ENCODE results near the gene CNKSR3.

CNKSR3 gene

DNA sequence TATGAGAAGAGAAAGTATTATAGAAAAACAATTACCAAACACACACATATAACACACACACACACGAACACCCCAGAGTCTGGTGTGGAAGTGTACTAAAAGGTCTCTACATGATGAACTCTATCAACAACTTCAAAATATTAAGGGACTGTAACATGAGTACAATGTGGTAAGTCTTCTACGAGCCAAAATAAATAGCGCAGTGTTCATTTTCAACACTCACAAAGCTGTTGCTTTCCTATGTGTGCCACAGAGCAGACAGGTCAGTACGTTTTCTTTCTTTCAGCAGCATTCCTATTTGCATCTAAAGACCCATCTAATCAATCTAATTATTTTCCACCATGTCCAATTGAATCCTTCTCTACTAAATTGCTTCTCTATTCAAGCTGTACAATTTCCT is 12.1 kb upstream of the CNKSR3 start:
- H2AFZ ChIP-seq (ENCODE audit: low read depth, low read length): no peak overlapping the region
- DNase-seq: no peak
- no peaks in the 10 kb centered on the region for H3K27me3 ChIP-seq (ENCODE audit: insufficient read depth, low read length, poor library complexity)
- H4K20me1 ChIP-seq (ENCODE audit: insufficient read depth, low read length): no peaks in the 10 kb centered on the region
- no peaks in the 10 kb centered on the region for H3K4me1 ChIP-seq (ENCODE audit: insufficient read depth, low read length)
- no peaks in the 10 kb centered on the region for H3K9me3 ChIP-seq (ENCODE audit: insufficient read depth, low read length, severe bottlenecking)
- H3K9ac ChIP-seq (ENCODE audit: low read depth, low read length): no peak overlapping the region
- H3K36me3 ChIP-seq (ENCODE audit: insufficient read depth, low read length): no peaks in the 10 kb centered on the region
- ATAC-seq (ENCODE audit: insufficient read depth, low read depth): no peak
- H3K27ac ChIP-seq (ENCODE audit: low read length): no peak overlapping the region
- no peak for TF ChIP-seq EZH2 (IDR thresholded peaks at IDR 0.05; ENCODE audit: borderline replicate concordance, low read depth, low read length, severe bottlenecking)
- TF ChIP-seq, protein P1, sequence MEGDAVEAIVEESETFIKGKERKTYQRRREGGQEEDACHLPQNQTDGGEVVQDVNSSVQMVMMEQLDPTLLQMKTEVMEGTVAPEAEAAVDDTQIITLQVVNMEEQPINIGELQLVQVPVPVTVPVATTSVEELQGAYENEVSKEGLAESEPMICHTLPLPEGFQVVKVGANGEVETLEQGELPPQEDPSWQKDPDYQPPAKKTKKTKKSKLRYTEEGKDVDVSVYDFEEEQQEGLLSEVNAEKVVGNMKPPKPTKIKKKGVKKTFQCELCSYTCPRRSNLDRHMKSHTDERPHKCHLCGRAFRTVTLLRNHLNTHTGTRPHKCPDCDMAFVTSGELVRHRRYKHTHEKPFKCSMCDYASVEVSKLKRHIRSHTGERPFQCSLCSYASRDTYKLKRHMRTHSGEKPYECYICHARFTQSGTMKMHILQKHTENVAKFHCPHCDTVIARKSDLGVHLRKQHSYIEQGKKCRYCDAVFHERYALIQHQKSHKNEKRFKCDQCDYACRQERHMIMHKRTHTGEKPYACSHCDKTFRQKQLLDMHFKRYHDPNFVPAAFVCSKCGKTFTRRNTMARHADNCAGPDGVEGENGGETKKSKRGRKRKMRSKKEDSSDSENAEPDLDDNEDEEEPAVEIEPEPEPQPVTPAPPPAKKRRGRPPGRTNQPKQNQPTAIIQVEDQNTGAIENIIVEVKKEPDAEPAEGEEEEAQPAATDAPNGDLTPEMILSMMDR (IDR thresholded peaks at IDR 0.05; ENCODE audit: borderline replicate concordance, extremely low read depth, low read length, poor library complexity, severe bottlenecking): no peak
- H3K79me2 ChIP-seq (ENCODE audit: insufficient read depth, low read length): no peaks in the 10 kb centered on the region
- H3K4me3 ChIP-seq (ENCODE audit: low read depth in 1 of 2, low read length in 2 of 2): no peak overlapping the region
- no peak overlapping the region for H3K4me2 ChIP-seq (ENCODE audit: insufficient read depth, low read length)

DNA sequence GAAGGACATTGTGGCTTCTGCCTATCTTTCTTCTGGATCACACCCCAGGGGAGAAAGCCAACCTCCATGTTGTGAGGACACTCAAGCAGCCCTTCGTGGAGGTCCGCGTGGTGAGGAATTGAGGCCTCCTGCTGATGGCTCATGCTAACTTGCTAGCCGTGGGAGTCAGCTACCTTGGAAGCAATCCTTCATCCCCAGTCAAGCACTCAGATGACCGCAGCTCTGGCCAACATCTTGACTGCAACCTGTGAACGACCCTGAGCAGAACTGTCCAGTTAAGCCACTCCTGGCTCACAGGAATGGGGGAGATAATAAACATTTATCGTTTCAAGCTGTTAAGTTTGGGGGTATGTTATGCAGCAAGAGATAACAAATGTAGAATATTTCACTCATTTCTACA is 10.9 kb upstream of the CNKSR3 start:
- H3K9ac ChIP-seq (ENCODE audit: low read depth, low read length): no peak overlapping the region
- TF ChIP-seq, protein P1 (IDR thresholded peaks at IDR 0.05; ENCODE audit: borderline replicate concordance, extremely low read depth, low read length, poor library complexity, severe bottlenecking): no peak
- TF ChIP-seq EZH2 (IDR thresholded peaks at IDR 0.05; ENCODE audit: borderline replicate concordance, low read depth, low read length, severe bottlenecking): no peak
- ATAC-seq (ENCODE audit: insufficient read depth, low read depth) (no peak), DNase-seq (no peak)
- H3K4me3 ChIP-seq (ENCODE audit: low read depth in 1 of 2, low read length in 2 of 2): no peak overlapping the region
- H2AFZ ChIP-seq (ENCODE audit: low read depth, low read length): no peak overlapping the region
- H3K4me2 ChIP-seq (ENCODE audit: insufficient read depth, low read length): no peak overlapping the region
- no peak overlapping the region for H3K27ac ChIP-seq (ENCODE audit: low read length)
- H3K9me3 ChIP-seq (ENCODE audit: insufficient read depth, low read length, severe bottlenecking): no peaks in the 10 kb centered on the region
- no peaks in the 10 kb centered on the region for H3K36me3 ChIP-seq (ENCODE audit: insufficient read depth, low read length)
- H3K27me3 ChIP-seq (ENCODE audit: insufficient read depth, low read length, poor library complexity): no peaks in the 10 kb centered on the region
- H4K20me1 ChIP-seq (ENCODE audit: insufficient read depth, low read length): no peaks in the 10 kb centered on the region
- no peaks in the 10 kb centered on the region for H3K4me1 ChIP-seq (ENCODE audit: insufficient read depth, low read length)
- H3K79me2 ChIP-seq (ENCODE audit: insufficient read depth, low read length): no peaks in the 10 kb centered on the region

DNA sequence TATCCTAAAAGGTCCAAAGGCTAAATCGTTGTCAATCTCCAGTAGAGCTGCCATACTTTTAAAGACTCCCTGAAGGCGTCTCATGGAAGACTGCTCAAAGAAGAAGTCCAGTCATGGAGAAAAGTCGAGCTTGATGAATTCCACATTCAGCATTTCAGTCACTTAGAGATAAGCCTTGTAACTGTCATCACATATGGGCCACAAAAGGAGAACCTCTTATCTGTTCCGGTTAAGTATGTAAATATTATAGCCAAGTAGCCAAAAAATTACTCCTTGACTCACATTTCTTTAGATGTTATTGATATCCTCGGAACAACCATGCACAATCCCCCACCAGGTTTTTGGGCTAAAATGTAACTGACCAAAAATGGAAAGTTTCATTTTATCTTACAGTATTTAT is 9.8 kb upstream of the CNKSR3 start:
- H4K20me1 ChIP-seq (ENCODE audit: insufficient read depth, low read length): no peaks in the 10 kb centered on the region
- H3K79me2 ChIP-seq (ENCODE audit: insufficient read depth, low read length): no peaks in the 10 kb centered on the region
- H3K27me3 ChIP-seq (ENCODE audit: insufficient read depth, low read length, poor library complexity): no peaks in the 10 kb centered on the region
- no peaks in the 10 kb centered on the region for H3K4me1 ChIP-seq (ENCODE audit: insufficient read depth, low read length)
- no peaks in the 10 kb centered on the region for H3K9me3 ChIP-seq (ENCODE audit: insufficient read depth, low read length, severe bottlenecking)
- DNase-seq (no peak), ATAC-seq (ENCODE audit: insufficient read depth, low read depth) (no peak)
- no peak for TF ChIP-seq EZH2 (IDR thresholded peaks at IDR 0.05; ENCODE audit: borderline replicate concordance, low read depth, low read length, severe bottlenecking)
- TF ChIP-seq, protein P1 (IDR thresholded peaks at IDR 0.05; ENCODE audit: borderline replicate concordance, extremely low read depth, low read length, poor library complexity, severe bottlenecking): no peak
- no peaks in the 10 kb centered on the region for H3K36me3 ChIP-seq (ENCODE audit: insufficient read depth, low read length)
- H3K4me2 ChIP-seq (ENCODE audit: insufficient read depth, low read length): no peak overlapping the region
- H2AFZ ChIP-seq (ENCODE audit: low read depth, low read length): no peak overlapping the region
- H3K27ac ChIP-seq (ENCODE audit: low read length): no peak overlapping the region
- no peak overlapping the region for H3K9ac ChIP-seq (ENCODE audit: low read depth, low read length)
- no peak overlapping the region for H3K4me3 ChIP-seq (ENCODE audit: low read depth in 1 of 2, low read length in 2 of 2)

DNA sequence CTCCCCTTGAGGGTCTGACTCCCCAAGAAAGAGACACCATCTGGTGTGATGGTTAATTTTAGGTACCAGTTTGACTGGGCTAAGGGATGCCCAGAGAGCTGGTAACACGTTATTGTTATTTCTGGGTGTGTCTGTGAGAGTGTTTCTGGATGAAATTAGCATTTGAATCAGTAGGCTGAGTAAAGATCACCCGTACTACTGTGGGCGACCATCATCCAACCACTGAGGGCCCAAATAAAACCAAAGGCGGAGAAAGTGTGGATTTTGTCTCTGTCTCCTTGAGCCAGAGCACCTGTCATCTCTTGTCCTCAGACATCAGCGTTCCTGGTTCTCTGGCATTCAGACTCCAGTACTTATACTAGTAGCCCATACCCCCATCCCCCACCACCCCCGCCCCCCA is 7.9 kb upstream of the CNKSR3 start:
- Histone ChIP-seq H3K79me2 (ENCODE audit: insufficient read depth, low read length) (no peaks in the 10 kb centered on the region), H4K20me1 (ENCODE audit: insufficient read depth, low read length) (no peaks in the 10 kb centered on the region), H3K4me3 (ENCODE audit: low read depth in 1 of 2, low read length in 2 of 2) (no peak overlapping the region), H3K27ac (ENCODE audit: low read length) (no peak overlapping the region), H3K9me3 (ENCODE audit: insufficient read depth, low read length, severe bottlenecking) (no peaks in the 10 kb centered on the region), H2AFZ (ENCODE audit: low read depth, low read length) (no peak overlapping the region), H3K4me2 (ENCODE audit: insufficient read depth, low read length) (no peak overlapping the region), H3K4me1 (ENCODE audit: insufficient read depth, low read length) (no peaks in the 10 kb centered on the region), H3K9ac (ENCODE audit: low read depth, low read length) (no peak overlapping the region), H3K36me3 (ENCODE audit: insufficient read depth, low read length) (no peaks in the 10 kb centered on the region), H3K27me3 (ENCODE audit: insufficient read depth, low read length, poor library complexity) (no peaks in the 10 kb centered on the region)
- TF ChIP-seq, protein P1 (IDR thresholded peaks at IDR 0.05; ENCODE audit: borderline replicate concordance, extremely low read depth, low read length, poor library complexity, severe bottlenecking): no peak
- no peak for TF ChIP-seq EZH2 (IDR thresholded peaks at IDR 0.05; ENCODE audit: borderline replicate concordance, low read depth, low read length, severe bottlenecking)
- no peak for DNase-seq
- ATAC-seq (ENCODE audit: insufficient read depth, low read depth): no peak

Data from DND-41 (cell line).